ENCODE data around the gene CCNL1. TPM values are rescaled to one million over a fixed set of nuclear protein-coding genes. Genes with fewer than 3 reads are reported as not detected.

The CCNL1 gene
- polyA plus RNA-seq, 1 donor from 2014 or later, result 186 TPM

GRCh38 chr3:157166561-157166960 is 6.6 kb upstream of the CCNL1 start:
- no peaks in the 10 kb centered on the region for H3K9me3 ChIP-seq (ENCODE audit: low read length)
- H3K79me2 ChIP-seq (replicated peaks; ENCODE audit: insufficient read depth, low read length), result no peaks in the 10 kb centered on the region
- H3K9me2 ChIP-seq (ENCODE audit: insufficient read depth, low read length), result no peaks in the 10 kb centered on the region
- H3K36me3 ChIP-seq (ENCODE audit: insufficient read depth, low read length), result no peaks in the 10 kb centered on the region
- no peak overlapping the region for H3K4me2 ChIP-seq (ENCODE audit: low read length)
- H3K27ac ChIP-seq (ENCODE audit: low read length), result no peak overlapping the region
- TF ChIP-seq EP300 (conservative IDR thresholded peaks at IDR 0.05; ENCODE audit: poor library complexity, severe bottlenecking) (no peak), SMC3 (conservative IDR thresholded peaks at IDR 0.05; ENCODE audit: poor library complexity) (no peak), EZH2 (IDR thresholded peaks at IDR 0.05; ENCODE audit: borderline replicate concordance, insufficient read depth, low read length, poor library complexity, severe bottlenecking) (no peak), TAF1 (IDR thresholded peaks at IDR 0.05; ENCODE audit: low read depth) (no peak), REST (IDR thresholded peaks at IDR 0.05; ENCODE audit: borderline replicate concordance) (no peak), MXI1 (conservative IDR thresholded peaks at IDR 0.05; ENCODE audit: poor library complexity, severe bottlenecking) (no peak), RAD21 (conservative IDR thresholded peaks at IDR 0.05) (no peak), POLR2AphosphoS5 (IDR thresholded peaks at IDR 0.05) (no peak), CTCF (IDR thresholded peaks at IDR 0.05; ENCODE audit: poor library complexity, severe bottlenecking) (no peak)
- H3F3A ChIP-seq (ENCODE audit: insufficient read depth, low read length, poor library complexity, severe bottlenecking), result no peaks in the 10 kb centered on the region
- H3K4me3 ChIP-seq (ENCODE audit: low read length), result no peak overlapping the region
- H3K9ac ChIP-seq (ENCODE audit: low read length), result no peak overlapping the region
- no peaks in the 10 kb centered on the region for H3K27me3 ChIP-seq (ENCODE audit: insufficient read depth, low read depth, low read length)
- H2AFZ ChIP-seq (ENCODE audit: low read depth, low read length), result no peak overlapping the region
- no peaks in the 10 kb centered on the region for H4K20me1 ChIP-seq (ENCODE audit: insufficient read depth)

- Histone ChIP-seq H3K9me3 (ENCODE audit: low read length) (no peaks in the 10 kb centered on the region), H3K79me2 (replicated peaks; ENCODE audit: insufficient read depth, low read length) (no peaks in the 10 kb centered on the region), H2AFZ (ENCODE audit: low read depth, low read length) (no peak overlapping the region), H3K4me3 (ENCODE audit: low read length) (no peak overlapping the region), H3K36me3 (ENCODE audit: insufficient read depth, low read length) (no peaks in the 10 kb centered on the region), H3K9ac (ENCODE audit: low read length) (no peak overlapping the region), H3K4me2 (ENCODE audit: low read length) (no peak overlapping the region), H3F3A (ENCODE audit: insufficient read depth, low read length, poor library complexity, severe bottlenecking) (no peaks in the 10 kb centered on the region), H3K27me3 (ENCODE audit: insufficient read depth, low read depth, low read length) (no peaks in the 10 kb centered on the region), H3K9me2 (ENCODE audit: insufficient read depth, low read length) (no peaks in the 10 kb centered on the region), H3K27ac (ENCODE audit: low read length) (no peak overlapping the region), H4K20me1 (ENCODE audit: insufficient read depth) (no peaks in the 10 kb centered on the region)
- TF ChIP-seq POLR2AphosphoS5 (IDR thresholded peaks at IDR 0.05), result no peak
- TF ChIP-seq EP300 (conservative IDR thresholded peaks at IDR 0.05; ENCODE audit: poor library complexity, severe bottlenecking), result no peak
- TF ChIP-seq CTCF (IDR thresholded peaks at IDR 0.05; ENCODE audit: poor library complexity, severe bottlenecking), result no peak
- no peak for TF ChIP-seq RAD21 (conservative IDR thresholded peaks at IDR 0.05)
These were observed 6.2 kb upstream of the CCNL1 start for GRCh38 chr3:157166115-157166514.
